Activated T-helper 2 cell treated with anti-CD3 and anti-CD28 coated beads, Interferon-gamma antibody, Interleukin-2, Interleukin-4, amounts not matched to agents 10 μg/mL and 5 μg/mL and 100 μg/mL, durations not matched to agents 14 hours and 24 hours and 36 hours (primary cell): ENCODE data around the gene SLC16A8. TPM values are rescaled to one million over a fixed set of nuclear protein-coding genes. Genes with fewer than 3 reads are reported as not detected.
"Not testable (repeated sequence)": the region's sequence is repeated elsewhere in the genome, so short reads cannot be mapped to it uniquely, and the experiment has no call there.

Experiments
- DNase-seq: peaks from one replicate; pipeline ENCODE4 v3.0.0; 2021; ENCODE audit warnings: low spot score
- H3K27ac Mint-ChIP-seq: one replicate; pipeline ENCODE4 v1.8.0; 2021; ENCODE audit warnings: mixed read lengths
- H3K27me3 Mint-ChIP-seq: one replicate; pipeline ENCODE4 v1.8.0; 2021; ENCODE audit warnings: low read depth, mixed read lengths
- H3K36me3 Mint-ChIP-seq: one replicate; pipeline ENCODE4 v1.8.0; 2021; ENCODE audit warnings: low read depth, mixed read lengths
- H3K4me1 Mint-ChIP-seq: one replicate; pipeline ENCODE4 v1.8.0; 2021; ENCODE audit warnings: low read depth, mixed read lengths
- H3K4me3 Mint-ChIP-seq: one replicate; pipeline ENCODE4 v1.8.0; 2021; ENCODE audit warnings: low read depth, mild to moderate bottlenecking, moderate library complexity, mixed read lengths
- H3K9me3 Mint-ChIP-seq: one replicate; pipeline ENCODE4 v1.8.0; 2021; ENCODE audit warnings: mixed read lengths
- intact Hi-C: fragments of 100-400 bp; cut with micrococcal nuclease; formaldehyde crosslinking; loops from one replicate; pipeline ENCODE4 v1.15.1; 2023
- total RNA-seq: library from RNA; stranded (reverse); gene quantifications from 2 replicates; pipeline ENCODE4 v1.2.3, GENCODE V29; 2022

SLC16A8 gene
- total RNA-seq, 1 donor from 2014 or later: not detected

- H3K36me3 Mint-ChIP-seq: no peaks in the 10 kb centered on the region
- H3K4me3 Mint-ChIP-seq: no peak overlapping the region
- H3K4me1 Mint-ChIP-seq: no peaks in the 10 kb centered on the region
- no peak overlapping the region for H3K27ac Mint-ChIP-seq
- no peaks in the 10 kb centered on the region for H3K9me3 Mint-ChIP-seq
- intact Hi-C loops: no loop called here
- peaks cover 6% of the 10 kb centered on the region for H3K27me3 Mint-ChIP-seq
- DNase-seq: no peak
Measured at GRCh38 chr22:38086942-38087341, 3.0 kb upstream of the SLC16A8 start.

GRCh38 chr22:38086001-38086845 is 2.2 kb upstream of the SLC16A8 start:
- Mint-ChIP-seq H3K9me3 (no peaks in the 10 kb centered on the region), H3K27ac (no peak overlapping the region), H3K36me3 (no peaks in the 10 kb centered on the region), H3K4me1 (no peaks in the 10 kb centered on the region), H3K27me3 (peaks cover 6% of the 10 kb centered on the region), H3K4me3 (no peak overlapping the region)
- intact Hi-C loops: no loop called here
- DNase-seq: no peak

- DNase-seq: no peak
- Mint-ChIP-seq H3K27me3 (peaks cover 8% of the 10 kb centered on the region), H3K9me3 (no peaks in the 10 kb centered on the region), H3K27ac (no peak overlapping the region), H3K36me3 (no peaks in the 10 kb centered on the region), H3K4me3 (no peak overlapping the region), H3K4me1 (no peaks in the 10 kb centered on the region)
- intact Hi-C loops: no loop called here
Measured at GRCh38 chr22:38085501-38085900, 1.5 kb upstream of the SLC16A8 start.

GRCh38 chr22:38085056-38085455 is 1.1 kb upstream of the SLC16A8 start:
- H3K4me3 Mint-ChIP-seq: no peak overlapping the region
- no peaks in the 10 kb centered on the region for H3K4me1 Mint-ChIP-seq
- intact Hi-C loops: no loop called here
- H3K27ac Mint-ChIP-seq: no peak overlapping the region
- no peaks in the 10 kb centered on the region for H3K36me3 Mint-ChIP-seq
- no peaks in the 10 kb centered on the region for H3K9me3 Mint-ChIP-seq
- H3K27me3 Mint-ChIP-seq: peaks cover 13% of the 10 kb centered on the region
- DNase-seq: no peak

GRCh38 chr22:38082986-38083710 is 836 bp downstream of the SLC16A8 start:
- no peaks in the 10 kb centered on the region for H3K4me1 Mint-ChIP-seq
- DNase-seq: no peak
- intact Hi-C loops: no loop called here
- H3K4me3 Mint-ChIP-seq: no peak overlapping the region
- peaks cover 20% of the 10 kb centered on the region for H3K27me3 Mint-ChIP-seq
- no peaks in the 10 kb centered on the region for H3K36me3 Mint-ChIP-seq
- H3K9me3 Mint-ChIP-seq: no peaks in the 10 kb centered on the region
- no peak overlapping the region for H3K27ac Mint-ChIP-seq

GRCh38 chr22:38081941-38082828 is 1.8 kb downstream of the SLC16A8 start:
- H3K4me1 Mint-ChIP-seq: no peaks in the 10 kb centered on the region
- intact Hi-C loops: no loop called here
- no peaks in the 10 kb centered on the region for H3K36me3 Mint-ChIP-seq
- H3K27me3 Mint-ChIP-seq: peaks cover 20% of the 10 kb centered on the region
- H3K9me3 Mint-ChIP-seq: no peaks in the 10 kb centered on the region
- H3K4me3 Mint-ChIP-seq: no peak overlapping the region
- DNase-seq: no peak
- H3K27ac Mint-ChIP-seq: no peak overlapping the region

- H3K4me3 Mint-ChIP-seq: no peak overlapping the region
- intact Hi-C loops: no loop called here
- no peaks in the 10 kb centered on the region for H3K4me1 Mint-ChIP-seq
- peaks cover 20% of the 10 kb centered on the region for H3K27me3 Mint-ChIP-seq
- H3K27ac Mint-ChIP-seq: no peak overlapping the region
- H3K9me3 Mint-ChIP-seq: no peaks in the 10 kb centered on the region
- DNase-seq: no peak
- H3K36me3 Mint-ChIP-seq: no peaks in the 10 kb centered on the region
Measured at GRCh38 chr22:38081636-38081940, 2.4 kb downstream of the SLC16A8 start.

GRCh38 chr22:38080850-38081635 is 2.9 kb downstream of the SLC16A8 start:
- no peaks in the 10 kb centered on the region for H3K36me3 Mint-ChIP-seq
- no peak overlapping the region for H3K4me3 Mint-ChIP-seq

GRCh38 chr22:38080474-38080849 is 3.5 kb downstream of the SLC16A8 start:
- no peak for DNase-seq
- no peaks in the 10 kb centered on the region for H3K36me3 Mint-ChIP-seq
- no peaks in the 10 kb centered on the region for H3K4me1 Mint-ChIP-seq
- intact Hi-C loops: no loop called here
- no peaks in the 10 kb centered on the region for H3K9me3 Mint-ChIP-seq
- H3K4me3 Mint-ChIP-seq: no peak overlapping the region
- no peak overlapping the region for H3K27ac Mint-ChIP-seq
- H3K27me3 Mint-ChIP-seq: peaks cover 20% of the 10 kb centered on the region

More at GRCh38 chr22:38080850-38081635, 2.9 kb downstream of the SLC16A8 start:
- Mint-ChIP-seq H3K9me3 (no peaks in the 10 kb centered on the region), H3K4me1 (no peaks in the 10 kb centered on the region), H3K27me3 (peaks cover 20% of the 10 kb centered on the region), H3K27ac (no peak overlapping the region)
- no peak for DNase-seq
- intact Hi-C loops: no loop called here

- Mint-ChIP-seq H3K4me3 (no peak overlapping the region), H3K27me3 (peaks cover 20% of the 10 kb centered on the region), H3K9me3 (no peaks in the 10 kb centered on the region), H3K27ac (no peak overlapping the region), H3K36me3 (no peaks in the 10 kb centered on the region), H3K4me1 (no peaks in the 10 kb centered on the region)
- no peak for DNase-seq
- intact Hi-C loops: no loop called here
Measured at GRCh38 chr22:38079804-38080203, 4.2 kb downstream of the SLC16A8 start.

GRCh38 chr22:38079208-38079607 is 4.8 kb downstream of the SLC16A8 start:
- intact Hi-C loops, H3K4me3 Mint-ChIP-seq, H3K4me1 Mint-ChIP-seq, DNase-seq, H3K9me3 Mint-ChIP-seq, H3K36me3 Mint-ChIP-seq, H3K27ac Mint-ChIP-seq: not testable (repeated sequence)
- H3K27me3 Mint-ChIP-seq: peaks cover 20% of the 10 kb centered on the region
